Measurements from ENCODE around the gene POLA2. TPM values are rescaled to one million over a fixed set of nuclear protein-coding genes. Genes with fewer than 3 reads are reported as not detected.

Gene POLA2
- total and polyA plus RNA-seq, 9 of the 15 experiments (the other 6 are each of a cell fraction or from before 2014, with no cell fraction given): 2.7 to 134 (median 44.4) TPM

DNA sequence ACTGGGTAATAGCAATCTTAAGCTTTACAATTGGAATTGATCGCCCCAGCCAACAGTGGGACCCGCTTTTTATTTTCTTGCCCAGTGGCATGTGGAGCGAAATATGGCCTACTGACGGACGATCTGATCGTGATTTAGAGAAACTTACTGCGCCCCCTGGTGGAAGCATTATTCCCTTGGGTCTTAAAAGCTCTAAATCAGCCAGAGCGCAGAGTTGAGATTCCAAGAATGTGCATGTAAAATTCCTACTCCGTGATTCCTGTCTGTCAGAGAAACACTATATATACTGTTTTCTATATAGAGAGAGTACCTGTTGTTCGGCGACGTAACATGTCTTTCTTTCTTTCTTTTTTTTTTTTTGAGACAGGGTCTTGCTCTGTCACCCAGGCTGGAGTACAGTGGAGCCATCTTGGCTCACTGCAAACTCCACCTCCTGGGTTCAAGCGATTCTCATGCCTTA is 68.2 kb downstream of the POLA2 start (continued):
- TF ChIP-seq RCOR1 (IDR thresholded peaks at IDR 0.05; ENCODE audit: borderline replicate concordance in 1 of 2, low read depth in 2 of 2, low read length in 2 of 2) (0 out of 4 replicates have a peak, but pooled peaks of 1 of the 2 experiments have one; percentile 20), MTA3 (IDR thresholded peaks at IDR 0.05; ENCODE audit: borderline replicate concordance) (peak; percentile 60; the same call in 1 of the 2 replicates), E2F3 (CRISPR knock-in tag; IDR thresholded peaks at IDR 0.05) (no peak), HDAC1 (IDR thresholded peaks at IDR 0.05) (0 out of 4 replicates have a peak, but pooled peaks of 1 of the 2 experiments have one; percentile 42), WHSC1 (IDR thresholded peaks at IDR 0.05; ENCODE audit: low read length) (no peak), ZNF766 (CRISPR knock-in tag; conservative IDR thresholded peaks at IDR 0.05) (0 out of 2 replicates have a peak, but pooled peaks have one; percentile 47), ZBTB17 (CRISPR knock-in tag; IDR thresholded peaks at IDR 0.05) (no peak)
- TF ChIP-seq, protein P1, sequence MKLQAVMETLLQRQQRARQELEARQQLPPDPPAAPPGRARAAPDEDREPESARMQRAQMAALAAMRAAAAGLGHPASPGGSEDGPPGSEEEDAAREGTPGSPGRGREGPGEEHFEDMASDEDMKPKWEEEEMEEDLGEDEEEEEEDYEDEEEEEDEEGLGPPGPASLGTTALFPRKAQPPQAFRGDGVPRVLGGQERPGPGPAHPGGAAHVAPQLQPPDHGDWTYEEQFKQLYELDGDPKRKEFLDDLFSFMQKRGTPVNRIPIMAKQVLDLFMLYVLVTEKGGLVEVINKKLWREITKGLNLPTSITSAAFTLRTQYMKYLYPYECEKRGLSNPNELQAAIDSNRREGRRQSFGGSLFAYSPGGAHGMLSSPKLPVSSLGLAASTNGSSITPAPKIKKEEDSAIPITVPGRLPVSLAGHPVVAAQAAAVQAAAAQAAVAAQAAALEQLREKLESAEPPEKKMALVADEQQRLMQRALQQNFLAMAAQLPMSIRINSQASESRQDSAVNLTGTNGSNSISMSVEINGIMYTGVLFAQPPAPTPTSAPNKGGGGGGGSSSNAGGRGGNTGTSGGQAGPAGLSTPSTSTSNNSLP (IDR thresholded peaks at IDR 0.05; ENCODE audit: borderline replicate concordance, low read depth, low read length): peak; percentile 83; the same call in 1 of the 2 replicates
- TF ChIP-seq, protein P2, sequence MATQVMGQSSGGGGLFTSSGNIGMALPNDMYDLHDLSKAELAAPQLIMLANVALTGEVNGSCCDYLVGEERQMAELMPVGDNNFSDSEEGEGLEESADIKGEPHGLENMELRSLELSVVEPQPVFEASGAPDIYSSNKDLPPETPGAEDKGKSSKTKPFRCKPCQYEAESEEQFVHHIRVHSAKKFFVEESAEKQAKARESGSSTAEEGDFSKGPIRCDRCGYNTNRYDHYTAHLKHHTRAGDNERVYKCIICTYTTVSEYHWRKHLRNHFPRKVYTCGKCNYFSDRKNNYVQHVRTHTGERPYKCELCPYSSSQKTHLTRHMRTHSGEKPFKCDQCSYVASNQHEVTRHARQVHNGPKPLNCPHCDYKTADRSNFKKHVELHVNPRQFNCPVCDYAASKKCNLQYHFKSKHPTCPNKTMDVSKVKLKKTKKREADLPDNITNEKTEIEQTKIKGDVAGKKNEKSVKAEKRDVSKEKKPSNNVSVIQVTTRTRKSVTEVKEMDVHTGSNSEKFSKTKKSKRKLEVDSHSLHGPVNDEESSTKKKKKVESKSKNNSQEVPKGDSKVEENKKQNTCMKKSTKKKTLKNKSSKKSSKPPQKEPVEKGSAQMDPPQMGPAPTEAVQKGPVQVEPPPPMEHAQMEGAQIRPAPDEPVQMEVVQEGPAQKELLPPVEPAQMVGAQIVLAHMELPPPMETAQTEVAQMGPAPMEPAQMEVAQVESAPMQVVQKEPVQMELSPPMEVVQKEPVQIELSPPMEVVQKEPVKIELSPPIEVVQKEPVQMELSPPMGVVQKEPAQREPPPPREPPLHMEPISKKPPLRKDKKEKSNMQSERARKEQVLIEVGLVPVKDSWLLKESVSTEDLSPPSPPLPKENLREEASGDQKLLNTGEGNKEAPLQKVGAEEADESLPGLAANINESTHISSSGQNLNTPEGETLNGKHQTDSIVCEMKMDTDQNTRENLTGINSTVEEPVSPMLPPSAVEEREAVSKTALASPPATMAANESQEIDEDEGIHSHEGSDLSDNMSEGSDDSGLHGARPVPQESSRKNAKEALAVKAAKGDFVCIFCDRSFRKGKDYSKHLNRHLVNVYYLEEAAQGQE (IDR thresholded peaks at IDR 0.05; ENCODE audit: borderline replicate concordance): peak; percentile 47; the same call in 1 of the 2 replicates
- TF ChIP-seq, protein P2 (CRISPR knock-in tag; IDR thresholded peaks at IDR 0.05; ENCODE audit: low read depth): no peak
